Measurements from ENCODE around the gene SFSWAP. TPM values are rescaled to one million over a fixed set of nuclear protein-coding genes. Genes with fewer than 3 reads are reported as not detected.

The SFSWAP gene
- total RNA-seq, 2 donors from 2014 or later: 58.5 to 61.5 TPM

DNA sequence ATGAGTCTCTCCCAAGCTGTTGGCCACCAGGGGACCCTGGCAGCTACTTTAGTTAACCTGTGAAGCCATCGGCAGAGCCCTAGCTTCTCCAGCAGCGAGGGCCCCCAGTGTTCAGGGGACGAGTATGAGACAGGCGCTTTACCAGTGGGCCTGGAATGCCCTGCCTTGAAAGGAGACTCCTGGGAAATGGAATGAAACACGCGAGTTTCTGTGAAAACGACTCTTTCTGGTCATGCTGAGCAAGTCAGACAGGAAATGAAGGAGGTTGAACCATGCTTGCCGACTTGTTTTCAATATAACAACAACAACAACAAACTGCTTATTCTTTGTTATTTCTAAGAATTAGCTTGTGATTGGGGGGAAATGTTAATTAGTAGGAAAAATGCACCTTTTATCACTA lies 42.9 kb downstream of the SFSWAP start:
- H3K4me3 Mint-ChIP-seq: no peak overlapping the region
- no peaks in the 10 kb centered on the region for H3K27me3 Mint-ChIP-seq (ENCODE audit: low read depth)
- ATAC-seq (replicated peaks in 1 of 2): no peak
- DNase-seq: no peak
- peaks cover 10% of the 10 kb centered on the region for H3K4me1 Mint-ChIP-seq (ENCODE audit: low read depth)
- no peaks in the 10 kb centered on the region for H3K9me3 Mint-ChIP-seq
- no peak overlapping the region for H3K27ac Mint-ChIP-seq
- peaks cover 9 to 38% of the 10 kb centered on the region in 2 donors for H3K36me3 Mint-ChIP-seq (ENCODE audit: insufficient read depth in 2 of 2)

DNA sequence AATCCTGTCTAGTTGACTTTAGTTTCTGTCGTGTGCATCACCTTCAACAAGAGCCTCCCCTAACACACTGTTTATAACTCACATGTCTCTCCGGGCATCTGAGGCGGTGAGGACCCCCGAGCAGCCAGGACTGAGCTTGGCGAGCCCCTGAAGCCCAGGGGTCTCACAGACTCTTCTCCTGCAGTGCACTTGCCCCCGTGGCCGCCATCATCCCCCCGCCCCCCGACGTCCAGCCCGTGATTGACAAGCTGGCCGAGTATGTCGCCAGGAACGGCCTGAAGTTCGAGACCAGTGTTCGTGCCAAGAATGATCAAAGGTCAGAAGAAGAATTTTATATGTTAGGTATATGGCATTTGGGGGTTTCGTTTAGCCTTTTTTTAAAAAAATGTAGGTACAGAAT lies 43.3 kb downstream of the SFSWAP start:
- no peak overlapping the region for H3K27ac Mint-ChIP-seq
- no peak for ATAC-seq (replicated peaks in 1 of 2)

DNA sequence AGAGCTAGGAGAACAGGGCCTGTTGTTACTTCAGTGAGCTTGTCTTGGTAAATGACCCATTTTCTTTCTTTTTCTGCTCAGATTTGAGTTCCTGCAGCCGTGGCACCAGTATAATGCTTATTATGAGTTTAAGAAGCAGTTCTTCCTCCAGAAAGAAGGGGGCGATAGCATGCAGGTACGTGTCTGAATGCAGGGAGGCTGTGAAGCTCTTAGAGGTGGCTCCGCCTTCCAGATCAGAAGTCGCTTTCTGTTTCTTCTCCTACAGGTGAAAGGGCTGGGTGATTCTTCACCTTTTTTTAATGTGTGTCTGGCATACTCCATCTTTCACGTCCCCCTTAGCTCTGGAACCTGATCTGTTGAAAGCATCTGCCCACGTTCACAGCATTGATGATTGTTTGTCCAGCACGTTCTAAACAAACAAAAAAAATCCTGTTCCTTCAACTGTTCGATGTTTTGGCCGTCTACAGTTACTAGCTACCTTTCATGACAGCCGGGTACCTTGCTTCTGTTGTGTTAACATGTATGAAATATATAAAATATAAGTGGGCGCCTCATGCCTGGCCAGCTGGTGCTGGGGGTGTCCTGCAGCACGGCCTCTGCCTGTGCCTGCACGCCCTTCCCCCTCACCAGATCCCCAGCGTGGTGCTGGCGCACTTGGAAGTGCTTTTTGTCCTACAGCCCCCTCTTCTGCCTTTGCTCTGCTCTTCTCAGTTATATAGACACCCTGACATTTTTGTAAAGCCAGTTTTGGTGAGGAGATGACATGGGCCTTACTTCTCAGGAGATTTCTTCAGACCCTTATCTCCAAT lies 44.6 kb downstream of the SFSWAP start:
- H3K4me1 Mint-ChIP-seq (ENCODE audit: low read depth): peaks cover 10% of the 10 kb centered on the region
- H3K9me3 Mint-ChIP-seq: no peaks in the 10 kb centered on the region
- DNase-seq (peak; percentile 45 to 46), ATAC-seq (replicated peaks in 1 of 2) (peak; percentile 64 to 65)
- no peaks in the 10 kb centered on the region for H3K27me3 Mint-ChIP-seq (ENCODE audit: low read depth)
- H3K36me3 Mint-ChIP-seq (ENCODE audit: insufficient read depth in 2 of 2): peaks cover 9 to 41% of the 10 kb centered on the region in 2 donors
- H3K27ac Mint-ChIP-seq: no peak overlapping the region
- no peak overlapping the region for H3K4me3 Mint-ChIP-seq

More for the DNA sequence above, 43.3 kb downstream of the SFSWAP start:
- no peak for DNase-seq
- peaks cover 10% of the 10 kb centered on the region for H3K4me1 Mint-ChIP-seq (ENCODE audit: low read depth)
- no peak overlapping the region for H3K4me3 Mint-ChIP-seq
- H3K27me3 Mint-ChIP-seq (ENCODE audit: low read depth): no peaks in the 10 kb centered on the region
- H3K9me3 Mint-ChIP-seq: no peaks in the 10 kb centered on the region
- peaks cover 9 to 40% of the 10 kb centered on the region in 2 donors for H3K36me3 Mint-ChIP-seq (ENCODE audit: insufficient read depth in 2 of 2)

DNA sequence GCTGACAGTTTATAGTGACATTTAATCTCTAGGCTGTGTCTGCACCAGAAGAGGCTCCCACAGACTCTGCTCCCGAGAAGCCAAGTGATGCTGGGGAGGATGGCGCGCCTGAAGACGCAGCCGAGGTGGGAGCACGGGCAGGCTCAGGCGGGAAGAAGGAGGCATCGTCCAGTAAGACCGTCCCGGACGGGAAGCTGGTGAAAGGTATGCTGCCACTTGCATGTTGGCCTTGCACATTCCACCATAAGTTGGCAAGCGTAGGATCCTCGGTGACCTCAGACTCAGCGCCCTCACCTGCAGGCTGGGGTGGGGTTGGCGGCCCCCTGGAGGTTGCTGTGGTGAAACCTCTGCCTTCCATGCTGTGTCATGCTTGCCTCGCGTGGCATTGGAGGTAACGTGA lies 45.6 kb downstream of the SFSWAP start:
- no peak overlapping the region for H3K4me3 Mint-ChIP-seq
- H3K27me3 Mint-ChIP-seq (ENCODE audit: low read depth): no peaks in the 10 kb centered on the region
- DNase-seq: no peak
- ATAC-seq (replicated peaks in 1 of 2): no peak
- H3K27ac Mint-ChIP-seq: no peak overlapping the region
- H3K4me1 Mint-ChIP-seq (ENCODE audit: low read depth): peaks cover 10% of the 10 kb centered on the region
- peaks cover 9 to 44% of the 10 kb centered on the region in 2 donors for H3K36me3 Mint-ChIP-seq (ENCODE audit: insufficient read depth in 2 of 2)
- no peaks in the 10 kb centered on the region for H3K9me3 Mint-ChIP-seq

DNA sequence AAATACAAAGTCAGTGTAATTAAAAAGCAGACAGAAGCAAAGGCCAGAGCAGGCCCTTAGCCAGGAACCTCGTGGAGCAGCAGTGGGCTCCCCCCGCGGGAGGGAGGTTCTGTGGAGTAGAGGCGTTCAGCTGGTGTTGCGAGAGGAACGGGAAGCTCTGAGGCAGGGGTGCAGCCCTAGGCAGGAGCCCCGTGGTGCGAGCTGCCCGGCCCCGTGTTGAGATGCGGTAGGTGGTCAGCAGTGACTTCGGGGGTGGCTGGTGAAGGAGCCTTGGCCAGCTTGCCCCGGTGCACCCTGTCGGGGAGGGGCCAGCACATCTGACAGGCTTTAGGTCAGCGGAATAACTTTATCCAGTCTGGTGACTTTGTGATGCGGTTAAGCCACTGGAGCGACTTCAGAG lies 46.2 kb downstream of the SFSWAP start:
- no peaks in the 10 kb centered on the region for H3K27me3 Mint-ChIP-seq (ENCODE audit: low read depth)
- ATAC-seq (replicated peaks in 1 of 2) (no peak), DNase-seq (no peak)
- peaks cover 9 to 42% of the 10 kb centered on the region in 2 donors for H3K36me3 Mint-ChIP-seq (ENCODE audit: insufficient read depth in 2 of 2)
- no peaks in the 10 kb centered on the region for H3K9me3 Mint-ChIP-seq
- peaks cover 10% of the 10 kb centered on the region for H3K4me1 Mint-ChIP-seq (ENCODE audit: low read depth)
- H3K27ac Mint-ChIP-seq: no peak overlapping the region
- no peak overlapping the region for H3K4me3 Mint-ChIP-seq

DNA sequence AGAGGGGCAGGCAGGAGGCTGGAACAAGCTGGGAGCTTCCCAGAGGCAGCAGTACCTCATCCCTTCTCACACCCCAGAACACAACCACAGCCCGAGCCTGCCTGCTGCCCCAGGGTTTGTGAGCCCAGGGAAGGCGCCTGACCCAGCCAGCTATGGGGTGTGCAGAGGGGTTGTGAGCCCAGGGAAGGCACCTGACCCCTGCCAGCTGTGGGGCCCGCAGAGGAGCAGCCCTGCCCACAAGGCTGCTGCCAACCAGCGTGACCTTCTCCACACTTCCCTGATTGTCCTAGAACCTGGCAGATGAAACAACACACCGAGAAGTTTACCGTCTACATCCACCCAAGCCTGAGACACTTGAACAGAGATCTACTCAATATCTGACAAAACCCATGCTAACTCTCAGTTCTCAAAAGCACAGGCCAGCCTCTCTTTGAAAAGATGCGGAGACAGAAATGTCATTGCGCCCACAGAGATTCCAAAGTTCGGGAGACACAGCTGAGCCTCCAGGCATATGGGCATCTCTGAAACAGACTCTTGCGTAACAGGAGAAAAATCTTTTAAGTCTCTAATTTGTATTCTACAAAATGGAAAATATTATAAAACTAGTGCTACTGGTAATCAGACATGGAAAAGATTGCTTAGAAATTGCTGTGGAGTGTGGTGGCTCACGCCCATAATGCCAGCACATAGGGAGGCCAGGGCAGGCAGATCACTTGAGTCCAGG lies 47.3 kb downstream of the SFSWAP start:
- DNase-seq (no peak), ATAC-seq (replicated peaks in 1 of 2) (no peak)
- peaks cover 10% of the 10 kb centered on the region for H3K4me1 Mint-ChIP-seq (ENCODE audit: low read depth)
- no peaks in the 10 kb centered on the region for H3K27me3 Mint-ChIP-seq (ENCODE audit: low read depth)
- H3K36me3 Mint-ChIP-seq (ENCODE audit: insufficient read depth in 2 of 2): peaks cover 7 to 42% of the 10 kb centered on the region in 2 donors
- peak overlapping the region; percentile 57 for H3K27ac Mint-ChIP-seq
- no peak overlapping the region for H3K4me3 Mint-ChIP-seq
- H3K9me3 Mint-ChIP-seq: no peaks in the 10 kb centered on the region

DNA sequence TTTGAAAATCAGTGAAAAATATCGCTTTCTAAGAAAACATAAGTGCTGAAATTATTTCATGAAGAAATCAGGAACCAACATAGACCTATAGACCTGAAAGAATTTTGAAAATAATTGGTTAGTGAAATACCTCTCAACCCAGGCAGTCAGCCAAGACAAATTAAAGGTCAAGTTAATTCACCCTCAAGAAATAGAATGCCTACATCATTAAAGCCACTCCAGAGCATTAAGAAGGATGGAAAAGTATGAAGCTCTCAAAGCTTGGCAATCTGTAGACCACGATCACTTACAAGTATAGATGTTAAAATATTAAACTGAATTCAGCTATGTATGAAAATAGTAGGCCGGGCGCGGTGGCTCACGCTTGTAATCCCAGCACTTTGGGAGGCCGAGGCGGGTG lies 48.3 kb downstream of the SFSWAP start:
- no peak for DNase-seq
- peak overlapping the region; percentile 24 for H3K27ac Mint-ChIP-seq
- H3K27me3 Mint-ChIP-seq (ENCODE audit: low read depth): no peaks in the 10 kb centered on the region
- no peak for ATAC-seq (replicated peaks in 1 of 2)
- H3K4me3 Mint-ChIP-seq: no peak overlapping the region
- H3K9me3 Mint-ChIP-seq: no peaks in the 10 kb centered on the region
- H3K36me3 Mint-ChIP-seq (ENCODE audit: insufficient read depth in 2 of 2): peaks cover 7 to 33% of the 10 kb centered on the region in 2 donors
- H3K4me1 Mint-ChIP-seq (ENCODE audit: low read depth): peaks cover 10% of the 10 kb centered on the region

DNA sequence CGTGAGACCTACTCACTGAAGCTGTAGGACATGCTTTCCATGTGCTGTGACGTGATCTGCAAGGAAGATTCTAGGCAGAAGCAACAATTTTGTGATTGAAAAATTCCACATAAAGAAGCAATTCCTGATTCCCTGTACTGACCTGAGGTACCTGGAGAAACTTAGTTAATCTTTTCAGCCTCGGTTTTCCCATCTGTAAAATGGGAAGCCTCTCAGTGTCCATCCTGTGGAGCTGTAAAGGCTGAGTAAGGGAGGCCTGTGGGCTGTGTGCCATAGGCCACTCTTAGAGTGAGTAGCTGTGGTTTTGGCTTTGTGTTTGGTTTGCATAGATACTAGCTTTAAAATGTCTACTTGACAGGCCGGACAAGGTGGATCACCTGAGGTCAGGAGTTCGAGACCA lies 50.7 kb downstream of the SFSWAP start:
- H3K36me3 Mint-ChIP-seq (ENCODE audit: insufficient read depth in 2 of 2): peaks cover 7 to 29% of the 10 kb centered on the region in 2 donors
- H3K27me3 Mint-ChIP-seq (ENCODE audit: low read depth): no peaks in the 10 kb centered on the region
- no peaks in the 10 kb centered on the region for H3K4me1 Mint-ChIP-seq (ENCODE audit: low read depth)
- no peak overlapping the region for H3K4me3 Mint-ChIP-seq
- ATAC-seq (replicated peaks in 1 of 2) (no peak), DNase-seq (no peak)
- H3K9me3 Mint-ChIP-seq: no peaks in the 10 kb centered on the region
- no peak overlapping the region for H3K27ac Mint-ChIP-seq

DNA sequence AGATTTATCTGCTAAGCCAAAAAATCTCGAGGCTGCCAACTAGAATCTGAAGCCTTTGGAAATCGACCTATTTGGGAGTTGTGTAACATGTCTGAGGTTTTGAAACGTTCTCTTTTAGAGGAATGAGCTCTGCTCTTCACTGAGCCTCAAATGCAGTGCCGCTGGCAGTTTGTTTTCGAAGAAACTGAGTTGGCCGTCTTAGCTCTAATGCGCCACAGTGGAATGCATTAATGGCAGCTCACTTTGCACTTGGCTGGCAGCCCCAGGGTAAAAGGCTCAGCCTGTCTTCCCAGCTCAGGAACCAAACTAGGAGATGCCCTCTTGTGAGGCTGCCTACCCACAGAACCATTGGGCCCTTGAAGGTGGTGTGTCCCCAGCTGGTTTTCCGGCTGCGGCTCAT lies 53.8 kb downstream of the SFSWAP start:
- Mint-ChIP-seq H3K36me3 (ENCODE audit: insufficient read depth in 2 of 2) (peaks cover 3 to 19% of the 10 kb centered on the region in 2 donors), H3K27me3 (ENCODE audit: low read depth) (no peaks in the 10 kb centered on the region), H3K9me3 (no peaks in the 10 kb centered on the region), H3K4me1 (ENCODE audit: low read depth) (no peaks in the 10 kb centered on the region), H3K4me3 (no peak overlapping the region), H3K27ac (no peak overlapping the region)
- DNase-seq: no peak
- no peak for ATAC-seq (replicated peaks in 1 of 2)

DNA sequence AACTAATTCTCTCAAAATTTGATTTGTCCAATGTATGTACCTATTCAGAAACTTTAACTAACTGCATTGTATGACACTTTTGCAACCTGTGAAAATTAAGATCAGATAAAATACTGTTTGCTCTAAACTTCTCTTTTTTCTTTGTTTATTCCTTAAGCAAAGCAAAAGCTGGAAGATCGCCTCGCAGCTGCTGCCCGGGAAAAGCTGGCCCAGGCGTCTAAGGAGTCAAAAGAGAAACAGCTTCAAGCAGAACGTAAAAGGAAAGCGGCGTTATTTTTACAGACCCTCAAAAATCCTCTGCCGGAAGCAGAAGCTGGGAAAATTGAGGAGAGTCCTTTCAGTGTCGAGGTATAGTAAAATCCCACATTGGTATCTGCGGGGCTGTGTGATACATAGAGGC lies 55.1 kb downstream of the SFSWAP start:
- peak overlapping the region; percentile 16 for H3K27ac Mint-ChIP-seq
- no peaks in the 10 kb centered on the region for H3K9me3 Mint-ChIP-seq
- peaks cover 3 to 21% of the 10 kb centered on the region in 2 donors for H3K36me3 Mint-ChIP-seq (ENCODE audit: insufficient read depth in 2 of 2)
- ATAC-seq (replicated peaks in 1 of 2): no peak
- no peak for DNase-seq
- H3K27me3 Mint-ChIP-seq (ENCODE audit: low read depth): no peaks in the 10 kb centered on the region
- H3K4me3 Mint-ChIP-seq: no peak overlapping the region
- no peaks in the 10 kb centered on the region for H3K4me1 Mint-ChIP-seq (ENCODE audit: low read depth)

DNA sequence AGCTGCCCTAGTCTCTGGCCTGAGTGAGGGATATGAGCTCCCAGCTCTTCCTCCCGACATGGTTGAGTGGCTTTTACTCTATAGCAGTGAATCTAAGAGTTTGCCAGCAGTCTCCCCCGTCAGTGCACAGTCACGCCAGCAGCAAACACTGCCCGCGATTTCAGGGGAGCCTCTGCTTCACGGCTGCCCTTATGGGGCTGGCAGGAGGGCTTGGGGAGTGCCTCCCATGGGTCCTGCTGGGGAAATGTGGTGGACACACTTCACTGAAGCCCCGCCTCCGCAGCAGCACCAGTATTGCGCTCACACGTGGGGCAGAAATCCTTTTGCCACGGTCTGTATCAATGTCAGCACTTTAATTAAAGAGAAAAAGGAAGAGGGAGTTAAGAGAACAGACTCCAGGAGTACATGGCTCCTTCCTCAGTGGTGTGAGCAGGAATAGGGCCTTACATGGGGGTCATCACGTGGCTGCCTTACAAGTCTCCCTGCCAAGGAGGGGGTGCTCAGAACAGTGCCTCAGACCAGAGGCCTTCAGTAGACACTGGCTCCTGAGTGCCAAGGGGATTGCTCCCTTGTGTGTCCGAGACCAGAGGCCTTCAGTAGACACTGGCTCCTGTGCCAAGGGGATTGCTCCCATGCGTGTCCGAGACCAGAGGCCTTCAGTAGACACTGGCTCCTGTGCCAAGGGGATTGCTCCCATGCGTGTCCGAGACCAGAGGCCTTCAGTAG lies 55.7 kb downstream of the SFSWAP start:
- Mint-ChIP-seq H3K4me3 (no peak overlapping the region), H3K9me3 (no peaks in the 10 kb centered on the region), H3K27me3 (ENCODE audit: low read depth) (no peaks in the 10 kb centered on the region), H3K4me1 (ENCODE audit: low read depth) (no peaks in the 10 kb centered on the region), H3K36me3 (ENCODE audit: insufficient read depth in 2 of 2) (peaks cover 4 to 18% of the 10 kb centered on the region in 2 donors), H3K27ac (no peak overlapping the region)
- ATAC-seq (replicated peaks in 1 of 2): no peak
- DNase-seq: no peak

DNA sequence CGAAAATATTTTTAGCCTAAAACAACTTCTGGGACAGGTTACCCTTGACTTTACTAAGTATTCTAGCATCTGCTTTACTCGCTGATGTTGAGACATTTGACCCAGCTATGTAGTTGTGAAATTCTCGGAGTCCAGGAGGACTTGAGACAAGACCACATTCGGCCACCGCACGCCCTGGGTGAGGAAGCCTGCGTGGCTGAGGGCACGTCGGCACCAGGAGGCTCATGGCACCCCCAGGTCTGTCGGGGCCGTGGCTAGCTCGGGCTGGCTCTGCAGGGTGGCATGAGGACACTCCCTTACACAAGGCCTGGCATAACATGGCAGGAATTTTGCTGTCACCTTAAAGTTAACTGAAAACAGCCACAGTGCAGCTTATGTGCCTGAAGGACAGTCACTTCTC lies 59.2 kb downstream of the SFSWAP start:
- H3K27ac Mint-ChIP-seq: no peak overlapping the region
- peaks cover 7 to 30% of the 10 kb centered on the region in 2 donors for H3K36me3 Mint-ChIP-seq (ENCODE audit: insufficient read depth in 2 of 2)
- no peaks in the 10 kb centered on the region for H3K27me3 Mint-ChIP-seq (ENCODE audit: low read depth)
- no peak for DNase-seq
- H3K4me1 Mint-ChIP-seq (ENCODE audit: low read depth): peaks cover 28% of the 10 kb centered on the region
- H3K9me3 Mint-ChIP-seq: no peaks in the 10 kb centered on the region
- ATAC-seq (replicated peaks in 1 of 2): no peak
- no peak overlapping the region for H3K4me3 Mint-ChIP-seq

DNA sequence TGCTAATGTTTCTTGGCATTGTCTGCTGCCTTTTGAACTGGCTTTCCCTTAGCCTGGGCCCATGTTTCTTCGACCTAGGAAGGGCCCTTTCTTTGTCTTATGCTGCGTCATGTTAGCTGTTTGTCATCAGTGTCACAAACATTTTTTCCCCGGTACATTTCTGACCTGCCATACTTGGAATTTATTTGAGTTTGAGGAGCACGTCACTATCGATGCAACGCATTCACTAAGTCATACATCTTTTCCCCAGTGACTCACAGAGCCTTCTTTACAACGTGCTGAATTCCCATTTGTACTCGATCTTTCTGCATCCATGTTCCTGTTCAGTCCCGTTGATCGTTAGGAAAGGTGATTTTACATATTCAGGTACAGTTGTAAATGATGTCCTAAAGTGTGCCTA lies 61.1 kb downstream of the SFSWAP start:
- no peaks in the 10 kb centered on the region for H3K27me3 Mint-ChIP-seq (ENCODE audit: low read depth)
- DNase-seq (no peak), ATAC-seq (replicated peaks in 1 of 2) (no peak)
- no peak overlapping the region for H3K4me3 Mint-ChIP-seq
- H3K4me1 Mint-ChIP-seq (ENCODE audit: low read depth): peaks cover 42% of the 10 kb centered on the region
- H3K36me3 Mint-ChIP-seq (ENCODE audit: insufficient read depth in 2 of 2): peaks cover 4 to 25% of the 10 kb centered on the region in 2 donors
- H3K9me3 Mint-ChIP-seq: no peaks in the 10 kb centered on the region
- no peak overlapping the region for H3K27ac Mint-ChIP-seq

All from activated T-cell treated with anti-CD3 and anti-CD28 coated beads, Interleukin-2, amount 50 U/mL, for 72 hours (primary cell).